Measurements from ENCODE around the gene ANAPC4.

ANAPC4 gene

DNA sequence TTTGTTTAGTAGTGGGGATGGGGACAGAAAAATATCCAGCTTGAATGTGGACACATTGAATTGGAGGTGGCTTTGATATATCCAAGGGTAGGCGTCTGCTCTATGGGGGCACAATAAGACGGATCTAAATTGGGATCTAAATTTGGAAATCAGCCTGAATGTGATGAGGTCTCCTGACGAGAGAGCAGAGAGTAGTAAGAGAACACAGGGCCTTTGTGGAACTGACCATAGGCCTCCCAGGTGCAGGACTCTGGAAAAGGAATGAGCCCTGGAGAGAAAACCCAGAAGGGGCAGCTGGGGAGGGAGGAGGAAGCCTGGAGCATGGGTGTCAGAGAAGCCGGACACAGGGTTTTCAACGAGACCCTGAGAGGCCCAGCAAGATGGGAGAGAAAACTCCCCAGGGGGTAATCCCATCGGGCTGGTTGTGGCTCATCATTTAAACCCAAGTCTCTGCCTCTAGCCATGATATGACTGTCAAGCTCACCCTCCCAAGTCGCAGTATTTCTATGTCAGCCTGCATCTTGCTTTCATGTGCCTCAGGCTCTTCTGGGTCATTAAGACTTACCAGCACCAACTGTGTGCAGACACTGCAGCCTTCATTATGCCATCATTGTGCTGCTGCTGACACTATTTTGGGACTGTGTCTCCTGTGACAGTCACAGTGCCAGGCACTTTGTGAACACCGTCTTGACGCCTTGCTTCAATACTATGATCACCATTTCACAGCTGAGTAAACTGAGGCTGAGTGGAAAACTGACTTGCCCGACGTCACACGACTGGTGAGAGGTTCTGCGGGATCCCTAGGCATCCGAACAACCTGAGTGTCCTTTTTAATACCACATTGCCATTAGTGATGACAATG lies 57.1 kb downstream of the ANAPC4 start:
- DNase-seq (ENCODE audit: low read depth), result no peak
- TF ChIP-seq, protein P1, sequence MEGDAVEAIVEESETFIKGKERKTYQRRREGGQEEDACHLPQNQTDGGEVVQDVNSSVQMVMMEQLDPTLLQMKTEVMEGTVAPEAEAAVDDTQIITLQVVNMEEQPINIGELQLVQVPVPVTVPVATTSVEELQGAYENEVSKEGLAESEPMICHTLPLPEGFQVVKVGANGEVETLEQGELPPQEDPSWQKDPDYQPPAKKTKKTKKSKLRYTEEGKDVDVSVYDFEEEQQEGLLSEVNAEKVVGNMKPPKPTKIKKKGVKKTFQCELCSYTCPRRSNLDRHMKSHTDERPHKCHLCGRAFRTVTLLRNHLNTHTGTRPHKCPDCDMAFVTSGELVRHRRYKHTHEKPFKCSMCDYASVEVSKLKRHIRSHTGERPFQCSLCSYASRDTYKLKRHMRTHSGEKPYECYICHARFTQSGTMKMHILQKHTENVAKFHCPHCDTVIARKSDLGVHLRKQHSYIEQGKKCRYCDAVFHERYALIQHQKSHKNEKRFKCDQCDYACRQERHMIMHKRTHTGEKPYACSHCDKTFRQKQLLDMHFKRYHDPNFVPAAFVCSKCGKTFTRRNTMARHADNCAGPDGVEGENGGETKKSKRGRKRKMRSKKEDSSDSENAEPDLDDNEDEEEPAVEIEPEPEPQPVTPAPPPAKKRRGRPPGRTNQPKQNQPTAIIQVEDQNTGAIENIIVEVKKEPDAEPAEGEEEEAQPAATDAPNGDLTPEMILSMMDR (conservative IDR thresholded peaks at IDR 0.05; ENCODE audit: low read length), result no peak
- no peak overlapping the region for H3K4me3 ChIP-seq (ENCODE audit: low read length)

DNA sequence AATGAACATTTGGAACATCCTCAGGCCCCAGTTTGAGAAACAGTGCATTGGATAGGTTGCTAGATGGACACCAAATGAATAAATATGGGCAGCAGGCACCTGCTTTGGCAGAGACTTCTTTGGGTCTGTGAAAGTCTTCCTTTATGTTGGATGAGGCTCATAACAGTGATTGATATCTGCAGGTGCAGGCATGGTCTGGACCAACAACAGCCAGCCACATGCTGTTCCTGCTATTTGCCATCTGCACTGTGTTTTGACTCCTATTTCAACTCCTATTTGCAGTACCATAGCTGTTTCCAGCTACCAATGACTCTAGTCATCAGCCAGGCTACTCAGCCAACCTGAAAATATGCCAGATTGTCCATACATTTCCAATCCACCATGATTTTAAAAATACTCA lies 60.9 kb downstream of the ANAPC4 start:
- TF ChIP-seq, protein P1 (conservative IDR thresholded peaks at IDR 0.05; ENCODE audit: low read length), result no peak
- no peak for DNase-seq (ENCODE audit: low read depth)

DNA sequence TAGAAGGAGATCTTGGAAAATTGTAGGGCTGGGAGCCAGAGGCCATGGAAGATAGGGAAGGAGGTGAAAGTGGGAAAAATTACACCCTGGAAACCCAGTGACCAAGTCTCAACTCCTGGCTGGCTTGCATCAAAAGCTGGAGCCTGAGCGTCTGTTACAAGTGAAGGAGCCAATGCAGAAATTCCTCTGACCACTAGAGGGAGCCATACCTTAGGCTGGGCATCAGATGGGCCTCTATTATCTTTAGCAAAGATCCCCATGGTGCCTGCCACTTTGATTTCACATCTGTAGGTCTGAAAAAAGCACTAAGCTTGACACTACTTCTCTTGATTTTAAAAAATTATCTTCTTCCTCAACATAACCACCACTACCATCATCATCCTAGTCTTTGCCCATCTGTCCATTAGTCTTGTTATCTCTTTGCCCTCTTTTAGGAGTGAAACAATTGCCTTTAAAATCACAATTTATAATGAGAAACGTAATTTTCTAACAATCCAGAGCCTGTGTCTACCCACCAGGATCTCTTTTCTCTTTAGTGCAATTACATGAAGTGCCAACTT lies 62.9 kb downstream of the ANAPC4 start:
- peak; percentile 67 for DNase-seq (ENCODE audit: low read depth)
- H3K4me3 ChIP-seq (ENCODE audit: low read length), result no peak overlapping the region
- TF ChIP-seq, protein P1 (conservative IDR thresholded peaks at IDR 0.05; ENCODE audit: low read length), result peak; percentile 98

More for the DNA sequence above, 60.9 kb downstream of the ANAPC4 start:
- no peak overlapping the region for H3K4me3 ChIP-seq (ENCODE audit: low read length)

DNA sequence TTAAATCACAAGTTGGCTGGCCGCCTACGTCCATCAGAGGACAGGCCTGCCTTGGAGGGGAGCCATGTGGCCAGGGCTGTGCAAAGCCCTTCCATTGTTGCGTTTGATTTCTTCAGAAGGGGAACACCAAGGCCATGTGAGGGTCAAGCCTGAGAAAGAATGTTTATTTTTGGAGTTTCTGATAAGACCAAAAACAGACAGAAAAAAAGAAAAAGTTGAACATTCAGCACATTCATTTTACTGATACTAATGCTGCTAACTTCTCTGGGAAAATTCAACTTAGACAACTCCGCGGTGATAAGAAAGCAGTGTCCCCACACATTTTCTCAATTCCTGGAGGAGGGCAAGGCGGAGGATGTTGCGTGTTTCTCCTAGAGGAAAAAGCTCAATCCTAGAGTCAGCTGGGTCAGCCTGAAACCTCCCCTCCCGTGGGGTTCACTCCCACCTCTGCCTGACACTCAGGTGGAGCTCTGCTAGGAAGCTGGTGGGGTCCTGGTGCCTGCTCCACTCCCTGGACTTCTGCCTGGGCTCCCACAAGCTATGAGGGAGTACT lies 63.5 kb downstream of the ANAPC4 start:
- H3K4me3 ChIP-seq (ENCODE audit: low read length), result no peak overlapping the region
- TF ChIP-seq, protein P1 (conservative IDR thresholded peaks at IDR 0.05; ENCODE audit: low read length), result no peak
- no peak for DNase-seq (ENCODE audit: low read depth)

DNA sequence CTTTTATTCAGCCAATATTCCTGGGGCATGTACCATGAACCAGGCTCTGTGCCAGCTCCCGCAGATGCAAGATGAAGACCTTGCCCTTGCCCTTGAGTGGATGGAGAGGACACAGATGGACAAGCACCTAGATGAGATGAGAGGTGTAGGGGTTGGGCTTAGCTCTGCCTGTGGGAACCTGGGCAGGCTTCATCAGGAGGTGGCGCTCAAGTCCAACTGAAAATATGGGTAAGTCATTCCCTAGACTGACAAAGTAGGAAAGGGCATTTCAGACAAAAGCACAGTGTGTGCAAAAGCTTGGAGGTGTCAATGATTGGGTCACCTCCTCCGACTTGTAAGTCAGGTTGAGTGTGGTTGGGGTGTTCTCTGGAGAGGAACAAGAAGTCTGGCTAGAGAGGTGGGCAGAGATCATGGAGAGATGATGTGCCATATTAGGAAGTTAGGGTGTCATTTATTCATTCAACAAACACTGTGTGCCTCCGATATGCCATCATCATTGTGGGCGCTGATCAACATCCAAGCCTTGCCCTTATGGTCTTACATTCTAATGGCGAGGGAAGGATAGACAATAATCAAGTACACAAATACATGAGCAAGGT lies 64.6 kb downstream of the ANAPC4 start:
- DNase-seq (ENCODE audit: low read depth), result peak; percentile 57
- TF ChIP-seq, protein P1 (conservative IDR thresholded peaks at IDR 0.05; ENCODE audit: low read length), result peak; percentile 83
- no peak overlapping the region for H3K4me3 ChIP-seq (ENCODE audit: low read length)

DNA sequence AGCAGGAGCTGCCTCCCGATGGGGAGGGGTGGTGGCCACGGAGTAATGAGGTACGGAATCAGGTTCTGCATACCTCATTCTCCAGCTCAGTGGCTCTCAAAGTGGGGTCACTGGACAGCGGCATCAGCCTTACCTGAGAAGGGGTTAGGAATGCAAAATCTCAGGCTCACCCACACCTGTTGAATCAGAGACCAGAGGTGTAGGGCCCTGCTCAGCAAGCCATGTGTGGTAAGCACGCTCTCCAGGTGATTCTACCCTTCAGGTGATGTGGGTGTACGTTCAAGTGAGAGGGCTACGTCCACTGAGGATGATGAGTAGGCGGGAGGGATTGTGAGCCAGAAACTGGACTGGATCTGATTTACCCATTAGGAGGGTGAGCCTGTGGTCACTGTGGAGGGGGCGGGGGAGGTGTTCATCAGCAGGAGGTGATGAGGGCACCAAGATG lies 65.8 kb downstream of the ANAPC4 start:
- no peak overlapping the region for H3K4me3 ChIP-seq (ENCODE audit: low read length)
- no peak for DNase-seq (ENCODE audit: low read depth)
- TF ChIP-seq, protein P1 (conservative IDR thresholded peaks at IDR 0.05; ENCODE audit: low read length), result no peak

Data from AG10803 (cell line).